Neural cell (in vitro differentiated cells): ENCODE data around the gene METAP1.

Experiments used
- EP300 ChIP-seq: fragments of 450-650 bp; conservative IDR thresholded peaks from 2 replicates; pipeline ENCODE4 v1.6.1; 2014; ENCODE audit warnings: antibody characterized with exemption, mild to moderate bottlenecking, moderate library complexity; ENCODE audit not compliant: poor library complexity, severe bottlenecking
- MXI1 ChIP-seq: fragments of 450-650 bp; conservative IDR thresholded peaks from 2 replicates; pipeline ENCODE4 v1.6.1; 2014; ENCODE audit warnings: antibody characterized with exemption, mild to moderate bottlenecking; ENCODE audit not compliant: poor library complexity, severe bottlenecking
- POLR2AphosphoS5 ChIP-seq: IDR thresholded peaks from 2 replicates; pipeline ENCODE4 v1.6.1; 2012
- SMC3 ChIP-seq: fragments of 450-650 bp; conservative IDR thresholded peaks from 2 replicates; pipeline ENCODE4 v1.6.1; 2014; ENCODE audit warnings: antibody characterized with exemption, mild to moderate bottlenecking, moderate library complexity; ENCODE audit not compliant: poor library complexity
- TAF1 ChIP-seq: IDR thresholded peaks from 2 replicates; pipeline ENCODE4 v1.6.1; 2012; ENCODE audit warnings: low read depth
- TF ChIP-seq, protein P1 (sequence below): fragments of 450-650 bp; IDR thresholded peaks from 2 replicates; pipeline ENCODE4 v1.5.1; 2014; ENCODE audit warnings: antibody characterized with exemption, mild to moderate bottlenecking, moderate library complexity; ENCODE audit not compliant: poor library complexity, severe bottlenecking
- TF ChIP-seq, protein P2 (sequence below): IDR thresholded peaks from 2 replicates; pipeline ENCODE4 v1.6.1; 2012; ENCODE audit warnings: borderline replicate concordance

DNA sequence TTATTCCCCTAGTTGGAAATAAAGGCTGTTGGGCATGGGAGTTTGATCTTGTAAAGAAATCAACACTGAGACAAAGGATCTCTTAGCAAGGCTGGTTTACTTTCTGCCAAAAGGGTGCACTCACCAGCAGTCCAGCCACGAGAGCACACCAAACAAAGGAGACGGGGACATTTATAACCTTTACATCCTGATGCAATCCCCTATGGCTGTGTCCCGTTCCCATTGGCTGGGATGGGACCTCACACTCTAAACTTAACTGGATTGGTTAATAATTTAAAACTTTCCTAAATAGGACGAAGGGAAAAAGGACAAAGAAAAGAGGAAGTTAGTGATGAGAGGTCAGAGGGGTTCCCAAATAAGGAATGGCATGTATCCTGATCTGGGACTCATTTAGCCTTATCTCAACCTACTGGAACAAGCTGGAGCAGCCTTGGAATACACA, 17.9 kb downstream of the METAP1 start:
- TF ChIP-seq, protein P1, sequence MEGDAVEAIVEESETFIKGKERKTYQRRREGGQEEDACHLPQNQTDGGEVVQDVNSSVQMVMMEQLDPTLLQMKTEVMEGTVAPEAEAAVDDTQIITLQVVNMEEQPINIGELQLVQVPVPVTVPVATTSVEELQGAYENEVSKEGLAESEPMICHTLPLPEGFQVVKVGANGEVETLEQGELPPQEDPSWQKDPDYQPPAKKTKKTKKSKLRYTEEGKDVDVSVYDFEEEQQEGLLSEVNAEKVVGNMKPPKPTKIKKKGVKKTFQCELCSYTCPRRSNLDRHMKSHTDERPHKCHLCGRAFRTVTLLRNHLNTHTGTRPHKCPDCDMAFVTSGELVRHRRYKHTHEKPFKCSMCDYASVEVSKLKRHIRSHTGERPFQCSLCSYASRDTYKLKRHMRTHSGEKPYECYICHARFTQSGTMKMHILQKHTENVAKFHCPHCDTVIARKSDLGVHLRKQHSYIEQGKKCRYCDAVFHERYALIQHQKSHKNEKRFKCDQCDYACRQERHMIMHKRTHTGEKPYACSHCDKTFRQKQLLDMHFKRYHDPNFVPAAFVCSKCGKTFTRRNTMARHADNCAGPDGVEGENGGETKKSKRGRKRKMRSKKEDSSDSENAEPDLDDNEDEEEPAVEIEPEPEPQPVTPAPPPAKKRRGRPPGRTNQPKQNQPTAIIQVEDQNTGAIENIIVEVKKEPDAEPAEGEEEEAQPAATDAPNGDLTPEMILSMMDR, result no peak
- TF ChIP-seq SMC3 (no peak), POLR2AphosphoS5 (no peak), EP300 (no peak), MXI1 (no peak), TAF1 (no peak)
- TF ChIP-seq, protein P2, sequence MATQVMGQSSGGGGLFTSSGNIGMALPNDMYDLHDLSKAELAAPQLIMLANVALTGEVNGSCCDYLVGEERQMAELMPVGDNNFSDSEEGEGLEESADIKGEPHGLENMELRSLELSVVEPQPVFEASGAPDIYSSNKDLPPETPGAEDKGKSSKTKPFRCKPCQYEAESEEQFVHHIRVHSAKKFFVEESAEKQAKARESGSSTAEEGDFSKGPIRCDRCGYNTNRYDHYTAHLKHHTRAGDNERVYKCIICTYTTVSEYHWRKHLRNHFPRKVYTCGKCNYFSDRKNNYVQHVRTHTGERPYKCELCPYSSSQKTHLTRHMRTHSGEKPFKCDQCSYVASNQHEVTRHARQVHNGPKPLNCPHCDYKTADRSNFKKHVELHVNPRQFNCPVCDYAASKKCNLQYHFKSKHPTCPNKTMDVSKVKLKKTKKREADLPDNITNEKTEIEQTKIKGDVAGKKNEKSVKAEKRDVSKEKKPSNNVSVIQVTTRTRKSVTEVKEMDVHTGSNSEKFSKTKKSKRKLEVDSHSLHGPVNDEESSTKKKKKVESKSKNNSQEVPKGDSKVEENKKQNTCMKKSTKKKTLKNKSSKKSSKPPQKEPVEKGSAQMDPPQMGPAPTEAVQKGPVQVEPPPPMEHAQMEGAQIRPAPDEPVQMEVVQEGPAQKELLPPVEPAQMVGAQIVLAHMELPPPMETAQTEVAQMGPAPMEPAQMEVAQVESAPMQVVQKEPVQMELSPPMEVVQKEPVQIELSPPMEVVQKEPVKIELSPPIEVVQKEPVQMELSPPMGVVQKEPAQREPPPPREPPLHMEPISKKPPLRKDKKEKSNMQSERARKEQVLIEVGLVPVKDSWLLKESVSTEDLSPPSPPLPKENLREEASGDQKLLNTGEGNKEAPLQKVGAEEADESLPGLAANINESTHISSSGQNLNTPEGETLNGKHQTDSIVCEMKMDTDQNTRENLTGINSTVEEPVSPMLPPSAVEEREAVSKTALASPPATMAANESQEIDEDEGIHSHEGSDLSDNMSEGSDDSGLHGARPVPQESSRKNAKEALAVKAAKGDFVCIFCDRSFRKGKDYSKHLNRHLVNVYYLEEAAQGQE, result no peak
